ENCODE results near the gene PCLO.

- TF ChIP-seq GTF2F1 (IDR thresholded peaks at IDR 0.05; ENCODE audit: borderline replicate concordance, low read depth, low read length) = no peak
- TF ChIP-seq ZNF274 (IDR thresholded peaks at IDR 0.05; ENCODE audit: borderline replicate concordance, extremely low read depth, low read length) = no peak
- TF ChIP-seq POLR2A (IDR thresholded peaks at IDR 0.05; ENCODE audit: control extremely low read depth in 1 of 2, low read depth in 2 of 2, low read length in 2 of 2) = no peak
- no peak for TF ChIP-seq EZH2 (IDR thresholded peaks at IDR 0.05; ENCODE audit: low read depth, low read length, severe bottlenecking)
- no peak for TF ChIP-seq TAF1 (IDR thresholded peaks at IDR 0.05; ENCODE audit: low read depth, low read length)
- no peak for TF ChIP-seq POLR2AphosphoS5 (IDR thresholded peaks at IDR 0.05; ENCODE audit: low read depth, low read length)
- TF ChIP-seq CTCF (IDR thresholded peaks at IDR 0.05; ENCODE audit: control extremely low read depth in 1 of 3, insufficient read depth in 1 of 3, low read depth in 1 of 3, low read length in 3 of 3) = no peak
- no peak for TF ChIP-seq JUND (IDR thresholded peaks at IDR 0.05; ENCODE audit: low read length)
- no peak for TF ChIP-seq RFX5 (IDR thresholded peaks at IDR 0.05; ENCODE audit: borderline replicate concordance, low read depth, low read length)
- no peak for TF ChIP-seq SP1 (IDR thresholded peaks at IDR 0.05; ENCODE audit: low read depth, low read length)
- TF ChIP-seq CEBPB (IDR thresholded peaks at IDR 0.05; ENCODE audit: low read depth, low read length) = no peak
- no peak for TF ChIP-seq ATF2 (IDR thresholded peaks at IDR 0.05; ENCODE audit: low read length)
- no peak for TF ChIP-seq FOSL1 (IDR thresholded peaks at IDR 0.05; ENCODE audit: insufficient read depth, low read depth, low read length)
Observed at GRCh38 chr7:82805527-82805960, 357.1 kb downstream of the PCLO start.
